COLO668 (cell line): Measurements from ENCODE around the gene SQOR.

Source experiments
- DNase-seq: peaks from one replicate; lab custom pipeline; 2025; ENCODE audit not compliant: unreplicated experiment; lab: John Stamatoyannopoulos, UW

Gene SQOR

GRCh38 chr15:45634432-45635190 lies at the start of gene SQOR:
SQOR (plus strand) TSS chr15:45635029; CDS start chr15:45658924, 23,895 bp downstream.
- peak; percentile 85 for DNase-seq

- no peak for DNase-seq
Measured at GRCh38 chr15:45585069-45585791, 49.6 kb upstream of the SQOR start.

GRCh38 chr15:45586125-45586524 lies 48.7 kb upstream of the SQOR start:
- no peak for DNase-seq

DNA sequence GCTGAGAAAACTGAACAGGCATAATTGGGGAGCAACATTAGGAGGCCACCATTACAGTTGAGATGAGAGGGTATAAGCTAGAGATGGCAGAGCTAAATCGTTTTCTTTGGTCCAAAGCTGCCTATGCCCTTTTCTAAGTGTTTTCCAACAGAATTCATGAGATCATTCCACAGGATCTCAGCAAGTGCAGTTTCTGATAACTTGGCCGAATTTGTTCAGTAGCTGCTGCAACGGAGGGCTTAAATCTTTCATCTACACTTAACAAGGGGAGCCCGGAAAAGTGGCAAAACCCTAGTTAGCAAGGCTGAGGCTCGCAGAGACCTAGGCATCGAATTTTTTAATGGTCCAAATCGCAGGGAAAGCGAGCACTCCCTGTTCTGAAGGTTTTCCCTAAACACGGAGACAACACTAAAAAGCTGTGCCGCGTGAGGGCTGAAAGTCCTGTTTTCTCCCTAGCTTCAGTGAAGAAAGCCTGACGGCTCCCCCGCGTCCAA lies 48.2 kb upstream of the SQOR start:
- no peak for DNase-seq

DNA sequence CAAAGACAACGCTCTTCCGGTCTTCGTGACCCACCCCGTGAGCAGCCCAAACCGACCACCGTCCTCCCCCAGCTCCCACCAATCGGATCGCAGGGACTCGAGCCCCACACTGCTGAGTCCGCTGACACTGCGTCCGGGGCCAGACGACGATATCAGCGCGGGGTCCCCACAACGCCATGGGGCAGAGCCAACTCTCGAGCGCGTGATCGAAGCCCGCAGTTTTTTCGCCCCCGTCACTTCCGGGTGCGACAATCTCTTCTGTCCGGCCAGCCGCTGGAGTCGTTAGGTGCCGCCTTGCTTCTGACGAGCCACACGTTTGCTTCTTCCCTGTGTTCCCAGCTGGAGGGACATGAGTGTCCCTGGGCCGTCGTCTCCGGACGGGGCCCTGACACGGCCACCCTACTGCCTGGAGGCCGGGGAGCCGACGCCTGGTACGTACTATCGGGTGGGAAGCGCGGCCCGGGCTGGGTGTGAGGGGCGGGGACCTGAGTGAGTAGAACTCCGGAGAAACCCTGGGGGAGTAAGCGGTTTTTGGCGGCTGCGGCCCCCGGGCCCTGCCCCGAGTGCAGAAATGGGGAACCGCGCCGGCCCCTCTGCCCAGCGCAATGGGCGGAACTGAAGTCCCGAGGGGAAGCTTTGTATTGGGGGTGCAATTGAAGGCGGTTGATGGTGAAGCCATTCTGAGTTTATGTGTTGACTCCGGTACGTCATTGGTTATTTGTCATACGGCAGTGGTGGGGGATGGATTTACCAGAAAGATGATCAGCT lies 47.5 kb upstream of the SQOR start, which contains the start of gene BLOC1S6:
TSS of gene BLOC1S6 (plus strand) at position 285 of the 768 bp plus-strand sequence. CDS start at position 350, 65 bp downstream.
- peak; percentile 91 for DNase-seq

DNA sequence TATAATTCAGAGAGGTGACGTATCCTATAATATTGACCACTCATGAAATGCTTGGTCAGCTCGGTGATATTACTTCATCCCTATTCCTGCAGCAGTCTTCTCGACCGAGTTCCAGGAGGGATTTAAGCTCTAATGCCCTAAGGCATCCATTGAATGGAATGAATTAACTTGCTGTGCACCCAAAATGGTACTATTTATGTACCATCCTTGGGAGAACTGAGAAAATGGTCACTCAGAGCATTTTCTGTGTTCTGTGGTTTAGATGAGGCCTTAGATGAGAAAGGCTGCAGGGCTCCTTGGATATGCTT lies 47.0 kb upstream of the SQOR start:
- no peak for DNase-seq

GRCh38 chr15:45588219-45588875 lies 46.5 kb upstream of the SQOR start:
- no peak for DNase-seq

- DNase-seq, result no peak
Measured at GRCh38 chr15:45589256-45589655, 45.6 kb upstream of the SQOR start.

DNA sequence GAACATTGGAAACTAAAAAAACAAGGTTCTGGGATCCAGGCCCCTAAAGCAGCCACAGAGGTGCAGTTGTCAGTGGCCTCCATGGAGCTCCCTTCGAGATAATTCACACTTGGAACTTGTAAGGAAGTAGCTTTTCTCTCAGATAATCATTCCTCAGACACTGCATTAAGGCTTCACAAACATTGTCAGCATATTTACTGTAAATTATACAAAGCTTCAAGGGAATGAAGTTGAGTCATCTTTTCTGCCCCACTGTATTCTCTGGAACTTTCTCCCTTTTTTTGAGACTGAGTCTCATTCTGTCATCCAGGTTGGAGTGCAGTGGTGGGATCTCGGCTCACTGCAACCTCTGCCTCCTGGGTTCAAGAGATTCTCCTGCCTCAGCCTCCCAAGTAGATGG lies 40.5 kb upstream of the SQOR start:
- DNase-seq, result no peak

- DNase-seq, result no peak
Measured at GRCh38 chr15:45594835-45595530, 39.8 kb upstream of the SQOR start.

DNA sequence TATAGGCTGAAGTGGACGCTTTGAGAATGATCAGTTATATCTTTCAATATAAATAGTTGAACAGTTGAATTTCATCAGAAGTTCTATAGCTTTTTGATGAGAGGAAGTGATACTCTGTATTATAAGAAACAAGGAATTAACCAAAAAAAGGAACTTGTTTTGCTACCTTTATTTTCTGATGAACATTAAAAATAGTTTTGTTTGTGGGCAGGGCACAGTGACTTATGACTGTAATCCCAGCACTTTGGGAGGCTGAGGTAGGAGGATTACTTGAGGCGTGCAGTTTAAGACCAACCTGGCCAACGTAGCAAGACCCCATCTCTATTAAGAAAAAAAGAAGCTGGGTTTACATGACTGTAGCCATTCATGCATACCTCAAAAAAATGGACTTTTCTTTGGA lies 30.9 kb upstream of the SQOR start:
- no peak for DNase-seq

GRCh38 chr15:45604326-45604725 lies 30.5 kb upstream of the SQOR start:
- no peak for DNase-seq

DNA sequence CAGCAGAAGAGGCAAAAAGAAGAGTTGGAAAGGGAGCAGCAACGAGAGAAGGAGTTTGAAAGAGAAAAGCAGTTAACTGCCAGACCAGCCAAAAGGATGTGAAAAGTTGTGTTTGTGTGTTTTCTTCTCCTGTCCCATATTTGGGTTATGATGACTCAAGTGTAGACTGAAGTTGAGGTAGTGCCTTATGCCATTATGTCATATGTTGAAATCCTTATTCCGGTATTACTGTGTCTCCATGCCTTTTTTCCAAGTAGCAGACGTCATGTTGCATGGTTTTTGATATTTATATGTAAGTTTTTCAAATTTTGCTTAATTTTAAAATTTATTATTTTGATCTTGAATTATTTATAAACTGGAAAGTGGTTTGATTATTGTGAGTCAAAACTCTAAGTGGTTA lies 28.4 kb upstream of the SQOR start:
- no peak for DNase-seq

- no peak for DNase-seq
Measured at GRCh38 chr15:45606841-45607240, 28.0 kb upstream of the SQOR start.

DNA sequence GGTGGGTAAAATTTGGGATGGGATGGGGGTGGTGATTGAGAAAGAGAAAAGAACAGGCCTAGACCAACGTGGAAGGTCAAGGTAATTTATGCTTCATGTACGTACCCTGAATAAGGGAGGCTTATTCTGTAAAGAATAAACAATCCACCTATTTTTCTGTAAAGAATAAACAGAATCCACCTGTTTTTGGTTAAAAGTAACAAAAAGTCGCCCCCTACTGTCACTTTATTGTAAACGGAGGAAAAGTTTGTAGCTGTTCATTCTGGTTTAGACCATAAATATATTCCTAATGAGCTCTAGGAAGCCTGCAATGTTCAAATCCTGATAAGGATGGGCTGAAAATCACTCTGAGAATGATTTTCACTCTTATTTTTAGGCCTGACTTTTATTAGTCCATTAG lies 23.5 kb upstream of the SQOR start:
- no peak for DNase-seq

GRCh38 chr15:45612790-45613415 lies 21.9 kb upstream of the SQOR start:
- no peak for DNase-seq

- no peak for DNase-seq
Measured at GRCh38 chr15:45616901-45617323, 17.9 kb upstream of the SQOR start.

DNA sequence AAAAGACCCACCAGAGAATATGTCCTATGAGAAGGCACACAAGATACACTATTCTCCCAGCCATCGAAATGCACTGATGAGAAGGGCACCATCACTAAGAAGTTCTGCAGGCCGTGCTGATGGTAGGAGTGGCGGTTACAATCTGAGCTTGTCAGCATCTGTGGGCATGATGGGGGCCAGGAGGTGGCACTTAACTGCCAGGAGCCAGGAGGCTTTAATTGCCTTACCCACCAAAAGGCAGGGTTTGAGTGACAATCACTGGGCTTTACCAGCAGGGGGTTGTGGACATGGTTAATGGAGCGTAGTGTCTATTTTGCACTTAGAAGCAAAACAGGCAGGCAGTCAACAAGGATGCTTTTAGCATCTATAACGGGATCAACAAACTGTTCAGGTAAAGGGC lies 16.0 kb upstream of the SQOR start:
- DNase-seq, result peak; percentile 36

DNA sequence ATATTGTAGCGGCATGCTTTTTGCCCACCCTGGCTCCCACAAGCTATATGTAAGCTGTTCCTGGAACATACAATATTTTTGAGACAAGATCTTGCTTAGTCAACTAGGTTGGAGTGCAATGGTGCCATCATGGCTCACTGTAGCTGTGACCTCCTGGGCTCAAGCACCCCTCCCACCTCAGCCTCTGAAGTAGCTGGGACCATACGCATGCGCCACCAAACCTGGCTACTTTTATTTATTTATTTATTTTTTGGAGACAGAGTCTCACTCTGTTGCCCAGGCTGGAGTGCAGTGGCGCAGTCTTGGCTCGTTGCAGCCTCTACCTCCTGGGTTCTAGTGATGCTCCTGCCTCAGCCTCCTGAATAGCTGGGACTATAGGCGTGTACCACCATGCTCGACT lies 6.7 kb upstream of the SQOR start:
- no peak for DNase-seq
